T follicular helper cell (primary cell): Measurements from ENCODE around the gene SPAG16.

Experiments used
- DNase-seq: peaks from one replicate; pipeline ENCODE4 v3.0.0-alpha.2; 2020; ENCODE audit warnings: low read depth

SPAG16 gene

DNA sequence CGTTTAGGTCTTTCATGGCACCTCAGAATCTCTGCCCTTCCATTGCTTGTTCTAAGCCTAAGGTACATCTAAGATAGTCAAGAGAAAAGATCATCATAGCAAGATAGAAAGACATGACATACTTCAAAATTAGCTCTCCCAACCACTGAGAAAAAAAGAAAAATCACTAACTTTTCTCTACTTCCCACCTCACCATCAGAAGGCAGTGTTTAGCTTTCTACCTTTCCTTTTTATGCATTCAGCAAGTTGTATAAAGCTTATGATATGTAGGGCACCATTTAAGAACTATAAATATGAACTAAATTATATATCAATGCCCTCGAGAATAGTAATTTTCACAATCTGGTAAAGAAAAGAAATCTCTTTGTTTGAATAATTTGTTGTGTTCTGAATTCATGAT is 794.8 kb downstream of the SPAG16 start:
- DNase-seq: no peak

DNA sequence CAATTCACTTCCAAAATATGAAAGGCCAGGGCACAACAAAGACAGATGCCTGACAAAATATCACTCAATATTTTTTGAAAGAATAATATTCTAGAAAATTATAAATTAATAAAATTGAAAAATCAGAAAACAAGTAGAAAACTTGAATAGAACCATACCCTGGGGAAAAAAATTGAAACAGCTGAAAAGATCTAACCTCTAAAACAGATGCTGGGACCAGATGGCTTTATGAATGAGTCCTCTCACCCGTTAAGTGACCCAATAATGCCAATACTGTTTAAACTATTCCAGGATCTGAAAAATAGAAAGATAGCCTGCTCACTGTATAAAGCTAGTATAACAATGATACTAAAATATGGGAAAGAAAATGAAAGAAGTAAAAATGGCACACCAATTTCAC is 804.3 kb downstream of the SPAG16 start:
- no peak for DNase-seq

GRCh38 chr2:214096208-214096715 is 812.0 kb downstream of the SPAG16 start:
- no peak for DNase-seq

DNA sequence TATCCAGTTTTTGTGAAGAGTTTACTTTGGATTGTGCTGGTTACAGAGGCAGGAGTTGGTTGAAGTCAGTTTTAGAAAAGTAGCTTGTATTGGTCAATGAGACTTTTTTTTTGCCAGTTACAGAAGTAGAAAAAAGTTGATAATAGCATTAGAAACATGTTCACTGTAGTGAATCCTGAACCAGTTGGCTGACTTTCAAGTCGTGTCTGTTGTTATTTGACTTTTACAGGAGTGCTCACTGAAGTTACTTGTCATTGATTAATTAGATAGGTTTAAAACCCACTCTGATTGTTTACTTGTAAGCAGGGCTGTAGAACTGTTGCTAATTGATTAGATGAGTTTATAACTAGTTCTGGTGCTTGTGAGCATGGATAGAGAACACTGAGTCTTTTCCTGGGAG is 814.5 kb downstream of the SPAG16 start:
- no peak for DNase-seq

DNA sequence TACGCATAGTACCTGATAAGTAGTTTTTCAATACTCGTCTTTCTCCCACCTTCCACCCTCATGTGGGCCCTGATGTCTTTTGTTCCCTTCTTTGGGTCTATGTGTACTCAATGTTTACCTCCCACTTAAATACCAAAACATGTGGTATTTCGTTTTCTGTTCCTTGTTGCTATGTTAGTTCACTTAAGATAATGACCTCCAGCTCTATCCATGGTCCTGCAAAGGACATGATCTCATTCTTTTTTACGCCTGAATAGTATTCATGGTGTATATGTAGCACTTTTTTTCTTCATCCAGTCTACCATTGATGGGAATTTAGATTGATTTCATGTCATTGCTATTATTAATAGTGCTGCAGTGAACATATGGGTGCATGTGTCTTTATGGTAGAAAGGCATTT is 816.2 kb downstream of the SPAG16 start:
- DNase-seq: no peak

GRCh38 chr2:214103276-214104001 is 819.2 kb downstream of the SPAG16 start:
- no peak for DNase-seq

DNA sequence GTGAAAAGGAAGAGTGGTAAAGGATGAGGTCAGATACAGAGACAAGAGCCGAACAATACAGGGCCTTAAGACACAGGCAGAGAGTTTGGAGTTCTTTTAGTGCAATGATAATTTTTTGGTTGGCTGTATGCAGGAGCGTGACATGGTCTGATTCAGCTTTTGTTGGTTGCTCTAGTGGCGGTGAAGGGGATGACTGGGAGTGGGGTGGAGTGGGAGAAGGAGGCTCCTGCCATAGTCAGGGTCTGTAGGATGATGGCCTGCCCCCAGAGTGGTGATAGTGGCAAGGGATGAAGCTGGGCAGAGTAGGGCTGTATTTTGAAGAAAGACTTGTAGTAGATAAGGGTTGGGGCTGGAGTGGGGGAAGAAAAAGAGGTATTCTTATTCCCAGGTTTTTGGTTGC is 820.0 kb downstream of the SPAG16 start:
- DNase-seq: no peak

DNA sequence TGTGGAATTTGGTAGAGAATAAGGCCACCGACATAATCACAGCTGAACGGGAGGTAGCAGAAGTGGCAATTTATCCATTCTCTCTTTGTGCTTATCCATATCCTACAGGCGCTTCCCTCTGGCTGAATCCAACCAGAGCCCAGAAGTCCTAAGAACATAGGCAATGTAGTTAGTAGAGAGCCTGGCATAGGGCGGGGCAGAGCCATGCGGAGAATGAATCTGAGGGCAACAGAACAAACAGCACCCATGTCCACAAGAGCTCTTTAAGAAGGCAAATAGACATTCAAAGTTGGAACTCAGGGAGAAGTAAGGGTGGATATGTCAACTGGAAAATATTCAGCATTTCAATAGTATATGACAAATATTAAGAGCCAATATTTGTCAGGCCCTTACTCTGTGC is 820.7 kb downstream of the SPAG16 start:
- DNase-seq: no peak

DNA sequence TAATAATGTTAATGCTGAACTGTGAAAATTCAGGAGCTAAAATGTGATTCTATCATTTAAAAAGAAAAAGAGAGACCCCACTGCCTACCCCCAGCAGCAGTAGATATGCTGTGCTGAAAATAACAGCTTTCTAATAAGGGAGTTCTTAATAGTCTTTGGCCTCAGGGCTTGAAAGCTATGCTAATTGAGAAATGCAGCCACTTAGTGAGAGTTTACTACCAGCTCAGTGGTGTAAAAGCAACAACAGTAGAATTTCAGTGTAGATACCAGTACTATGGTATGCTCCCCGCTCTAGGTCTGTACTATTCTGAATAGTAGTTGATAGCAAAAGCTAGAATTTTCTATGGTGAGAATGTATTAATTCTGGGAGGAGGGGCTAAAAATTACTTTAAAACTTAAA is 823.5 kb downstream of the SPAG16 start:
- no peak for DNase-seq

GRCh38 chr2:214108598-214108997 is 824.3 kb downstream of the SPAG16 start:
- DNase-seq: no peak

DNA sequence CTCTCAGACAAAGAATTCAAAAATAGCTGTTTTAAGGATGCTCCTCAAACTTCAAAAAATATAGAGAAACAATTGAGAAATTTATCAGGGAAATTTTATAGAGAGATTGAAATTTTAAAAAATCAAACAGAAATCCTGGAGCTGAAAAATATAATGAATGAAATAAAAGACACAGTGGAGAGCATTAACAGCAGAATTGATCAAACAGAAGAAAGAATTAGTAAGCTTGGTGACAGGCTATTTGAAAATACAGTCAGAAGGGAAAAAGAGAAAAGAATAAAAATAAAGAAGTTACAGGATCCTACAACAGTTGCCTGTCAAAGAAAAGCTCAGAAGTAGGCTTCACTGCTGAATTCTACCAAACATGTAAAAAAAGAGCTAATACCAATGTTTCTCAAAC is 832.8 kb downstream of the SPAG16 start:
- no peak for DNase-seq

GRCh38 chr2:214126135-214126534 is 841.9 kb downstream of the SPAG16 start:
- DNase-seq: no peak

DNA sequence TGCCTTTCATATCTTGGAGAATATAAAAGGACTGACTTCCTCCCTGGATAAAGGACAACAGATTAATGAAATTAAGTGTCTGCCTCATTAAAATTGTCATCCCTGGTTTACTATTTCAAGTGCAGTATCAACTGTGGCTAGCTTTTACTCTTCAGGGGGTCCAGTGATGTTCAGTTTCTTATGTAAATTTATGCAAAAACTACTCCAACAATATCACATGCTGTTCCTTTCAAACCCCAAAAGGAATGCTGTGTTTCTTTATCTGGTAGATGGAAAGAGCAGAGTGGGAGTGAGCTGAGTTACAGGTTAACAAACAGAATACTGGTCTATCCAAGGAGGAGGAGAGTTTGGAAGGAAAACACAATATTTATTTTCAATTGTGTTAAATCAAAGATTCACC is 842.9 kb downstream of the SPAG16 start:
- DNase-seq: no peak

DNA sequence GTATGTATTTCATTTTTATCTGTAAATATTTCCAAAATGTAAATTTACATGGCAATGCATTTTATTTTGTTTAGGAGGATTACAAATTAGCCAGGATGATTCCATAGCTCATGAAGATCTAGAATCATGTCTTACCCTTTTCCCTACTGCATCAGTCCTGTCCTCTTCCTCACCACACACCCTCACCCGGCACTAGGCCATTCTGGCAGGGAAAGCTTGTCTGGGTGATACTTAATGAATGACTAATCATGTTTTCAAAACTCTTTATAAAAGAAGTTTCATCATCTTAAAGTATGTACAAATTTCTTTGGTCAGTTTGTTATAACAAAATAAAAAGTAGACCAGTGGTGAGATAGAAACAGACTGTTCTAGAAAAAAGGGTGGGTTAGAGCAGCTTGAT is 843.3 kb downstream of the SPAG16 start:
- DNase-seq: no peak

DNA sequence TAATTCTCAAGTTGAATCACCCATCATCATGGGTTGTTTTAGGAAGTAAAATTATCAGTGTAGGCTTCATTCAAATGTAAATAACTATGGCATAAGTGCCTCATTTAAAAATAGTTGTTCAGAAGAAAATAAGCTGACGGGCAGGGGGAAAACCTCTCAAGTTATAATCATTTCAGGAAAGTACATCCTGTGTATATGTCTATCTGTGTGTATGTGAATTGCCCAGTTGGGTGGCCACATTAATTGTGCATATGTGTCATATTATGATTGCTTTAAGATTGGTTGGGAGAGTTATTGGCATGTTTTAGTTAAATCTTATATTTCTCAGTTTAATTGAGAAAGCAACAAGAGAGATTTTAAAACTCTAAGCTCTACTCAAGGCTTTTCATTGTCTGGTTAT is 843.8 kb downstream of the SPAG16 start:
- no peak for DNase-seq

- DNase-seq: no peak
Observed at GRCh38 chr2:214130114-214130513, 845.9 kb downstream of the SPAG16 start.

DNA sequence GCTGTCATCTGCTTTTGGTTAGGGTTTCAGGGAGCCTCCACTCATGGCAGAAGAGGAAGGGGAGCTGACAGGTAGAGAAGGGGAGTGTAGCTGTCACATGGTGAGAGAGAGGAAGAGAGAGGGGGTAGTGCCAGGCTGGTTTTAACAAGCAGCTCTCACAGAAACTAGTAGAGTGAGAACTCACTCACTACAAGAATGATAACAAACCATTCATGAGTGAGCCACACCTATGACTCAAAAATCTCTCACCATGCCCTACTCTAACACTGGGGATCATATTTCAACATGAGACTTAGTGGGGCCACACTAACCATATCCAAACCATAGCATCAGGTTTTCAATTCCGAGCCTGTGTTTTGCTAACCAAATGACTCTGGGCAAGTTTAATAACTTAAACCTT is 851.7 kb downstream of the SPAG16 start:
- DNase-seq: no peak

DNA sequence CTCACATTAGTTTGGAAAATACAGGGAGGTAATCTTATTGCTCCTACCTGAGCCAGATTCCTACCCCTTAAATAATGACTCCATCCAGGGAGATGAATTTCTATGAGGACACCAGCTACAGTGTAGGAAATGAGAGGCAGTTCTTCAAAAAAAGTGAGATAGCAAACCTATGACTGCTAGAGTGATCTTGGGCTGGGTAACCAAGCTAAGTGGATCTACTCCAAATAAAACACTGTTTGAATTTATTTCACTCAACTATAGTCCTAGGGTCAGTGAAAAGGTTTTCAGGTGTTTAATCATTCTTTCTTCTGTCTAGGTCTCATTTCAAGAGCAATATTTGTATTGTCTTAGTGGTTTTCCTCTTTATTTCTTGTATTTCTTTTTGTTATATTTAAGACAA is 854.5 kb downstream of the SPAG16 start:
- DNase-seq: no peak

- no peak for DNase-seq
Observed at GRCh38 chr2:214139630-214140284, 855.5 kb downstream of the SPAG16 start.

DNA sequence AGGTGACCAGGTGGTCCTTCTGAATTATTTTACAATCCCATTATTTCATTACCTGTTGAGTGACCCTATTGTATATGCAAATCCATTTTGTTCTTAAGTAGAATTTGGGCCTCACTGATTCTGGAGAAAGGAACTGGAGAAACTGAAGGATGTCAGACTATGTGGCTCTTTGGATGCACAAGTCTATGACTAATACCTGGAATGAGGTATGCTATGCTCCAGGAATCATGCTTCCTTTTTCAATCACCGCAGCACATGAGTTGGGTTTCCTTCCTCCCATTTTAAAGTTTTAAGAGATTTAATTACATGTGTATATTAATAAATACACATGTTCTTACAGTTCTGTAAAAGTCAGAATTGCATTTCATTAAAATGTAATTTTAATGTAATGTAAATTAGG is 872.7 kb downstream of the SPAG16 start:
- no peak for DNase-seq

GRCh38 chr2:214158851-214159250 is 874.6 kb downstream of the SPAG16 start:
- no peak for DNase-seq

- DNase-seq: no peak
Observed at GRCh38 chr2:214169281-214169680, 885.0 kb downstream of the SPAG16 start.

- DNase-seq: no peak
Observed at GRCh38 chr2:214169736-214170135, 885.5 kb downstream of the SPAG16 start.

DNA sequence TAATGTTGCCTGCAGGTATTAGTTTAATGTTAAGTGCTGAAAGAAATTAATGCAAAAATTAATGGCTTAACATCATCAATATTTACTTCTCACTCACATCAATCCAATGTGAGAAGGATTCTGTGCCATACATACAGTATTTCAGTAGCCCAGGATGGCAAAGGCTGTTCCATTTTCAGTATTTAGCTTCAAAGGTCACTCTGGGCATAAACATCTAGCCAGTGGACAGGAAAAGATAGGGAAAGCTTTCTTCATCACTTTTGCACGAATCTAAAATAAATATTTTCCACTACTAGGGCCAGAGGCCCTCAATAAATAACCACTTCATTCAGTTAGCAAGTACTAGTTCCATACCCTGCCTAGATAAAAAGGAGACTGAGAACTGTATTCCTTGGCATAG is 890.3 kb downstream of the SPAG16 start:
- no peak for DNase-seq
